Peyer's patch (tissue), 4 donors: Measurements from ENCODE around the gene MEF2C. TPM values are rescaled to one million over a fixed set of nuclear protein-coding genes. Genes with fewer than 3 reads are reported as not detected.

Experiments used
- DNase-seq, 3 donors: peaks; one replicate each; pipeline ENCODE4 v3.0.0-alpha.2; 2017 to 2019
- H3K27ac ChIP-seq, 4 donors: fragments of 200-600 bp; sonication (generic); one replicate each; pipeline ENCODE4 v1.5.1; 2016 to 2019
- H3K27me3 ChIP-seq, 2 donors: fragments of 200-600 bp; sonication (generic); one replicate each; pipeline ENCODE4 v1.5.1; 2019
- H3K36me3 ChIP-seq, 3 donors: fragments of 200-600 bp; sonication (generic); one replicate each; pipeline ENCODE4 v1.5.1; 2016 to 2019
- H3K4me1 ChIP-seq, 4 donors: fragments of 200-600 bp; sonication (generic); one replicate each; pipeline ENCODE4 v1.5.1; 2016 to 2019
- H3K4me3 ChIP-seq, 4 donors: fragments of 200-600 bp; sonication (generic); 1 replicate in 3 of 4; 2 replicates in 1 of 4; pipeline ENCODE4 v1.5.1; 2016 to 2019; ENCODE audit warnings: mild to moderate bottlenecking in 1 of 4
- H3K9me3 ChIP-seq, 4 donors: fragments of 200-600 bp; sonication (generic); one replicate each; pipeline ENCODE4 v1.5.1; 2016 to 2019; ENCODE audit warnings: mild to moderate bottlenecking in 1 of 4
- CTCF ChIP-seq, 6 experiments: fragments of 450-650 bp in 4 of 6; fragments of 200-600 bp in 2 of 6; sonication (generic) in 1 of 6; IDR thresholded peaks; one replicate each; pipeline ENCODE4 v1.5.1; 2017 to 2019; ENCODE audit warnings: antibody characterized with exemption in 6 of 6, mild to moderate bottlenecking in 3 of 6, moderate library complexity in 1 of 6
- POLR2A ChIP-seq, 2 donors: fragments of 450-650 bp; IDR thresholded peaks; one replicate each; pipeline ENCODE4 v1.5.1; 2017; ENCODE audit warnings: antibody characterized with exemption in 2 of 2, mild to moderate bottlenecking in 2 of 2, moderate library complexity in 2 of 2
- total RNA-seq, 4 donors: library from RNA; depleted of rRNA; stranded (reverse); fragments of >200 nt; gene quantifications; one replicate each; pipeline ENCODE4 v1.1.0, GENCODE V29; 2016

MEF2C gene
- total RNA-seq, 4 donors from 2014 or later: 5.4 to 137 (median 14.4) TPM

- Histone ChIP-seq H3K4me1 (no peaks in the 10 kb centered on the region), H3K27ac (no peak overlapping the region), H3K36me3 (no peaks in the 10 kb centered on the region), H3K9me3 (no peaks in the 10 kb centered on the region), H3K27me3 (no peaks in the 10 kb centered on the region), H3K4me3 (no peak overlapping the region)
- DNase-seq: no peak
- TF ChIP-seq POLR2A (IDR thresholded peaks at IDR 0.05) (no peak), CTCF (IDR thresholded peaks at IDR 0.05) (no peak)
These were observed 112.4 kb downstream of the MEF2C start for GRCh38 chr5:88770276-88771257.

- Histone ChIP-seq H3K4me1 (no peaks in the 10 kb centered on the region), H3K4me3 (no peak overlapping the region), H3K9me3 (no peaks in the 10 kb centered on the region), H3K27me3 (no peaks in the 10 kb centered on the region), H3K36me3 (no peaks in the 10 kb centered on the region), H3K27ac (no peak overlapping the region)
- DNase-seq: no peak
- TF ChIP-seq CTCF (IDR thresholded peaks at IDR 0.05): no peak
- TF ChIP-seq POLR2A (IDR thresholded peaks at IDR 0.05): no peak
These were observed 113.8 kb downstream of the MEF2C start for GRCh38 chr5:88769165-88769564.

GRCh38 chr5:88768411-88768810 lies 114.6 kb downstream of the MEF2C start:
- TF ChIP-seq CTCF (IDR thresholded peaks at IDR 0.05): no peak
- no peak for TF ChIP-seq POLR2A (IDR thresholded peaks at IDR 0.05)
- Histone ChIP-seq H3K4me1 (no peaks in the 10 kb centered on the region), H3K27me3 (no peaks in the 10 kb centered on the region), H3K4me3 (no peak overlapping the region), H3K9me3 (no peaks in the 10 kb centered on the region), H3K27ac (no peak overlapping the region), H3K36me3 (no peaks in the 10 kb centered on the region)
- no peak for DNase-seq

- Histone ChIP-seq H3K4me1 (no peaks in the 10 kb centered on the region), H3K4me3 (no peak overlapping the region), H3K27me3 (no peaks in the 10 kb centered on the region), H3K9me3 (no peaks in the 10 kb centered on the region), H3K36me3 (no peaks in the 10 kb centered on the region), H3K27ac (no peak overlapping the region)
- DNase-seq: no peak
- no peak for TF ChIP-seq POLR2A (IDR thresholded peaks at IDR 0.05)
- no peak for TF ChIP-seq CTCF (IDR thresholded peaks at IDR 0.05)
These were observed 117.2 kb downstream of the MEF2C start for GRCh38 chr5:88765798-88766197.

- no peaks in the 10 kb centered on the region for H3K9me3 ChIP-seq
- TF ChIP-seq CTCF (IDR thresholded peaks at IDR 0.05): no peak
- TF ChIP-seq POLR2A (IDR thresholded peaks at IDR 0.05): no peak
- H3K27ac ChIP-seq: no peak overlapping the region
- no peak overlapping the region for H3K4me3 ChIP-seq
- no peaks in the 10 kb centered on the region for H3K27me3 ChIP-seq
- no peaks in the 10 kb centered on the region for H3K36me3 ChIP-seq
- H3K4me1 ChIP-seq: no peaks in the 10 kb centered on the region
- no peak for DNase-seq
These were observed 117.8 kb downstream of the MEF2C start for GRCh38 chr5:88765171-88765570.
